DMS 273 (cell line): ENCODE data around the gene GTPBP4.
"Not testable (repeated sequence)": the region's sequence is repeated elsewhere in the genome, so short reads cannot be mapped to it uniquely, and the experiment has no call there.

Experiments used
- DNase-seq: peaks from one replicate; lab custom pipeline; 2025; ENCODE audit not compliant: unreplicated experiment; lab: John Stamatoyannopoulos, UW

GTPBP4 gene

DNA sequence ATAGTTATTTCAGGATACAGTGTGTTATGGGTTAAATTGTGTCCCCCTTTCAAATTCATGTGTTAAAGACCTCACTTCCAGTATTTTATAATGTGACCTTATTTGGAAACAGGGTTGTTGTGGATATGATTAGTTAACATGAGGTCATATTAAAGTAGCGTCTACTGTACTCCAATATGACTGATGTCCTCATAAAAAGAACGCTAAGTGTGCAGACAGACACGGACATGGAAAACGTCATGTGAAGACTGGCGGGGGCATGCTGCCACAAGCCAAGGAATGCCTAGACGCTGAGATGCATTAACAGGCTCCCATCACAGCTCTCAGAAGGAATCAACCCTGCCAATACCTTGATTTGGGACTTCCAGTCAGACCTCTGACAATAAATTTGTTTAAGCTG, 66.5 kb downstream of the GTPBP4 start:
- peak; percentile 11 for DNase-seq

DNA sequence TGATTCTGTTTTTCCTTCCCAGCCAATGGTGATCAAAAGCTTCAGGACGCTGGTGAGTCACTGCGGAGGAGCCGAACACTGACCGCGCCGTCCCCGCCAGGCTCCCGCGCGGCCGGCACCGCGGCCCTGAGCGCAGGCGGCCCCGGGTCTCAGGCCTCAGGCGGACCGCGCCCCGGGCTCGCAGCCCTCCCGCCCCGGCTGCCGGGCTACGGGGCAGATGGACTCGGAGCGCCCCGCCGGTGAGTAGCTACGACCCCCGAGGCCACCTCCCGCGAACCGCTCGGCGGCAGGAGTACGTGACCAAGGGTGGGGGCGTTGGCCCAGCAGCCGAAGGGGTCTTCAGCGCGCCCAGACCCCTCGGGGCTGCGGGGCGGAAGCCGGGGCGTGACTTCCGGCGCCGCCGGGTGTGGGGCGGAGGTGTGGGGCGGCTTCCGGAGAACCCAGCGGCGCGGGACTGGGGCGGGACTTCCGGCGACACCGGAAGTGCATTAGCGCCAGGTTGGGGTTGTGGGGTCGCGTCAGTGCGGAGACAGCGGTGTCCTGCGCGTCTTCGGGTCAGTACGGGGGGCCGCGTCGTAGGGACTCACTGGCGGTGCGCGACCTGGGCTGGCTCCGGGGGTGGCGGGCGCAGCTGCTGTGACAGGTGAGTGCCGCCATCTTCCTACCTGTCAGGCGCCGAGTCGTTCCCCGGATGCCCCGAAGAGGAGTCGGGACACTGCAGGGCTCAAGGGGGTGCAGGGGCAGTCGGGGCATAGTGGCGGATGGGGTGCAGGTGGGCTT, 68.3 kb downstream of the GTPBP4 start, which contains the start of gene WDR37:
Gene WDR37 (plus strand): TSS at position 60 of the 780 bp plus-strand sequence. CDS start 15,771 bp downstream, outside the sequence.
- peak; percentile 85 for DNase-seq

GRCh38 chr10:1057106-1057657, 68.9 kb downstream of the GTPBP4 start:
- peak; percentile 24 for DNase-seq

GRCh38 chr10:1058017-1058416, 69.8 kb downstream of the GTPBP4 start:
- no peak for DNase-seq

DNA sequence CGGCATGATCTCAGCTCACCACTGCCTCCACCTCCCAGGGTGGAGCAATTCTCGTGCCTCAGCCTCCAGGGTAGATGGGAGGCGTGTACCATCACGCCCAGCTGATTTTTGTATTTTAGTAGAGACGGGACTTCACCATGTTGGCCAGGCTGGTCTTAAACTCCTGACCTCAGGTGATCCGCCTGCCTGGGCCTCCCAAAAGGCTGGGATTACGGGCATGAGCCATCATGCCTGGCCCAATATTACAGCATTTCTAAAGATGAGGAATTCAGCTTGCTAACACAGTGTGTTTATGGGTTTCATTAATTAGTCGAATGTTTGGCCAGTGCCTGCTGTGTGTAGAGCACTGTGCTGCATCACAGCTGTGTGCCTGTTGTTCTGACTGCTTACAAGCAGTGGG, 71.7 kb downstream of the GTPBP4 start:
- DNase-seq = no peak

GRCh38 chr10:1061930-1062774, 73.9 kb downstream of the GTPBP4 start:
- DNase-seq = no peak

DNA sequence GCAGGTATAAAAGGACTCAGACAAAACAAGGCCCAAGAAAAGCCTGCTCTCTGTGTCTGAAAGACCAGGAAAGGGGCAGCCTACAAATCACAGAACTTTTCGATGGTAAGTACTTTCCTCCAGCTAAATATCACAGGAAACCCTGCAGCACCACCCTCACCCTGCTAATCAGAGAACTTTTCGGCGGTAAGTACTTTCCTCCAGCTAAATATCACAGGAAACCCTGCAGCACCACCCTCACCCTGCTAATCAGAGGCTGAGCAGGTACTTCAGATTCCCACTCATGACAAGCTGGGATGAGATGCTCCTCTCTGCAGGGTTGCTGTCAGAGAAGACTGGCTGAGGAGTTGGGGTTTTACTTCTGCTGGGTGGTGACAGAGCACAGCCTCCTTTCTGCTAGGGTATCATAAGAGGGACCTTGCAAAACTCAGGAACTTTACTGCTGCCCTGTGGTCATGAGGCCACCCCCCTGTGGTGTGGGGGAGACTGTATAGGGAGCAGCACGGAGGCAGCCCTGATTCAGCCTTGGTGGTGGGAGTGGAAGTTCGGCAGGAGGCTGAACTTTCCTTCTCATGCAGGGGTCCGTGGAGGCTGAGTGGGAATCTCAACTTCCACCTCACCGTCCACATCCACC, 75.1 kb downstream of the GTPBP4 start:
- DNase-seq = no peak

GRCh38 chr10:1064964-1065247, 76.7 kb downstream of the GTPBP4 start:
- no peak for DNase-seq

DNA sequence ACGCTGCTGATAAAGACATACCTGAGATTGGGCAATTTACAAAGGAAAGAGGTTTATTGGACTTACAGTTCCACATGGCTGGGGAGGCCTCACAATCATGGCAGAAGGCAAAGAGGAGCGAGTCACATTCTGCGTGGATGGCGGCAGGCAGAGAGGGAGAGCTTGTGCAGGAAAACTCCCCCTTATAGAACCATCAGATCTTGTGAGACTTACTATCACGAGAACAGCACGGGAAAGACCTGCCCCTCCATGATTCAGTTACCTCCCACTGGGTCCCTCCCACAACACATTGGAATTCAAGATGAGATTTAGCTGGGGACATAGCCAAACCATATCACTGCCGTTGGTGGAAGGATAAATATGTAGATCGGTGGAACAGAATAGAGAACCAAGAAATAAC, 78.5 kb downstream of the GTPBP4 start:
- DNase-seq = not testable (repeated sequence)

DNA sequence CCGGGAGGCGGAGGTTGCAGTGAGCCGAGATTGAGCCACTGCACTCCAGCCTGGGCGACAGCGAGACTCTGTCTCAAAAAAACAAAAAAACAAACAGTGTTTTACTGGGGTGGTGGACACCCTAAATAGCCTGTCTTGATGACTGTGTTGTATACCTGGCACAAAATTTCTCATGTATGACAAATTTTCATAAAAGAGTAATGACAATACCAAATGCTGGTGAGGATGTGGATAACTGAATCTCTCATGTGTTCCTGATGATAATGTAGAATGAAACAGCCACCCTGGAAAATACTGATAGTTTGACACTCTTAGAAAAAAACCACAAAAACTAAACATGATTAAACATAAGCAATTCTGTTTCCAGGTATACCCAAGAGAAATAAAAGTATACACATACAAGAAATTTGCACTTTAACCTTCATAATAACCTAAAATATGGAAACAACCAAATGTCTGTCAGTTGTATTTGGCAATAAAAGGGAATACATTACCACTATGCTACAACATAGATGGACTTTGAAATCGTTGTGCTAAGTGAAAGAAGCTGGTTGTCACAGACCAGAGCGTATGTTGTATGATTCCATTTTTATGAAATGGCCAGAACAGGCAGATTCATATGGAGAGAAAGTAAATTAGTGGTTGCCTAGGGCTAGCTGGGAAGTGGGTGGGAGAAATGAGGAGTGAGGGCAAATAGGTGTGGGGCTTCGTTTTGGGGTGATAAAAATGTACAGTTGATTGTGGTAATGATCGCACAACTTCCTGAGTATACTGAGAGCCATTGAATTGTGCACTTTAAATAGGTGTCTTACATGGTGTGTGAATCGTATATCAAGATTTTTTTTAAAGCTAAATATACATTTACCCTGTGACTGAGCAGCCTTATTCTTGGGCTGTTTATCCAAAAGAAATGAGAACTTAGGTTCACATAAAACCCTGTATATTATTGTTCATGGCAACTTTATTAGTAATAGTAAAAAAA, 80.4 kb downstream of the GTPBP4 start:
- DNase-seq = no peak
